GM18867 (cell line): ENCODE results near the gene CCDC15.
"Not testable (repeated sequence)": the region's sequence is repeated elsewhere in the genome, so short reads cannot be mapped to it uniquely, and the experiment has no call there.

Source experiments
- ATAC-seq: cut with Tn5 transposase; IDR thresholded peaks from one replicate; pipeline ENCODE4 v1.9.1; 2021; ENCODE audit warnings: mild to moderate bottlenecking, moderate library complexity; ENCODE audit not compliant: unreplicated experiment

The CCDC15 gene

DNA sequence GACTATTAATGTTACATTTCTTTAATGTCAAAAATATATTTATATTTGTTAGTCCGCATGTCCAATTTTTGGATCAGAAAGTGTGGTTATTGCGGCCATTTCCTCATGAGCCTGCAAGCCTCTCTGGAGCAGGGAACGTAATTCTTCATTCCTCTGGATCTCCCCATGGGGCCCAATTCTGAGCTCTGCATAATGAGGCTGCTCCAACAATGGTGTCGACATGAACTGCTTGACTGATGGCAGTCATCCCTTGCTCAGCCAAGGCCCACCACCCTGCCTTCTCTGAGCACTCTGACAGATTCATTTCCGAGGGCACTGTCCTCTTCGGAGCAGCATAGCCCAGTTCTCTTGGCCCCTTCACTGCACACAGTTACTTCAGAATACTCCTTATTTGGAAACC is 15.0 kb upstream of the CCDC15 start:
- ATAC-seq, result no peak

DNA sequence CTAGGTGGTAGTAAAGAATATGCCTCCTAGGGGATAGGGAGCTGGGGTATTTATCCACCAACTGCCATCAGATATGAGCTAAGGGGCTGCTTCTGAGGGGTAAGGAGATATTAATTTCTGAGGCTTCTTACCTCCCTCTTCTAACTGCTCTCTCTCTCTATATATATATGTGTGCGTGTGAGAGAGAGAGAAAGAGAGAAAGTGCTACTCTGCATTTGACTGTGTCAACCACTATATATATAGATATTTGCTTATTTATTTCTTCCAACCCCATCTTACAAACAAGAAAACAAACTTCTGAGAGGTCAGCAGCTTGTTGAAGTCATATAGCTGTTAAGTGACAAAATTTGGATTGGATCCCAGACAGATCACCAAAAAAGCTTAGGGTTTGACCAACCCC is 12.3 kb upstream of the CCDC15 start:
- no peak for ATAC-seq

DNA sequence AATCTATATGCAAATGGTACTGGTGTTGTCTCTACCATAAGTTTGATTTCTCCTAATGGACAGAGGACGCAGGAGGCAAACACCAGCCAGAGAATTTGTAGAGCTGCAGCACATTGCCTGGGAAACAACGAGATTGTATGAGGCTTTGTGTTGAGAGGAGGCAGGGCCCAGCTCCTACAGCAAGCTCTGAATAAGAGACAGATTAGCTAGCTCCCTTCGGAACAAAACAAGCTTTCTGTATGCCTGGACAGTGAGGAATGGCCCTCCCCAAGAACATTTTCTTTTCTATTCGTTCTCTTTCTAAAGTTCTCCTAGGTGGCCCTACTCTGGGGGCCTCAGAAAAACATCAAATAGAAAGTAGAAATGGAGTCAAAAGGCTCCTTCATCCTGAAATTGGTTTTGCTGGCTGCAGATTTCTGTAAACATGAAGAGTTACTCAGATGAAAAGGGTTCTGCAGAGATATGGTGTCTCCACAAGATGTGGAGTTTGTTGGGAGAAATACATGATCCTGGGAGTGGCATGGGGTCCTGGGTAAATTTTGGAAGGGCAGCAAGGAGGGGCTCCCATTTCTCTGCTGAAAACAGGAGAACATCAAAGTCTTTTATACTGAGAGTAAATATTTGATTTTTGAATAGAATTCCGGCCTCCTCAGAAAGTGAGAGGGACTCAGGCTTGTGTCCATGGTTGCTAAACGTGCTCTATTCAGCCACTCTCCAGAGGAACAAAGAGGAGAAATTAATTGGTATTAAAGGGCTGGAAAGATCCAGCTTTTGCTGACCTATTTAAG is 11.3 kb upstream of the CCDC15 start:
- no peak for ATAC-seq

DNA sequence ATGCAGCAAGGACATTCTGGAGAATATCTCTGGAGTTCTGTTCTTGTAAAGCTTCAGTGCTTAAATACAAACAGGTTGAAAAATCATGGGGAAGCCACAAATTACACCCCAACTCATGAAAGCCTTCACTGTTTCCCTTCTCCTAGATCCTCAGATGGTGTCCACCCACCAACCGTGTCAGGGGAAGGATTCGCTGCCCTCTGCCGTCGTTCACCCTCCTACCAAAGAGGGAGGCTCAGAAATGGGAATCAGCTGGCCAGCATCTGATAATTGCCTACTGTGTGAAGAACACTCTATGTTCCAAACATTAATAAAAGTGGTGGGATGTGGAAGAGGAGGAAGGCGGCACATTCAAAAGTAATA is 10.8 kb upstream of the CCDC15 start:
- no peak for ATAC-seq

DNA sequence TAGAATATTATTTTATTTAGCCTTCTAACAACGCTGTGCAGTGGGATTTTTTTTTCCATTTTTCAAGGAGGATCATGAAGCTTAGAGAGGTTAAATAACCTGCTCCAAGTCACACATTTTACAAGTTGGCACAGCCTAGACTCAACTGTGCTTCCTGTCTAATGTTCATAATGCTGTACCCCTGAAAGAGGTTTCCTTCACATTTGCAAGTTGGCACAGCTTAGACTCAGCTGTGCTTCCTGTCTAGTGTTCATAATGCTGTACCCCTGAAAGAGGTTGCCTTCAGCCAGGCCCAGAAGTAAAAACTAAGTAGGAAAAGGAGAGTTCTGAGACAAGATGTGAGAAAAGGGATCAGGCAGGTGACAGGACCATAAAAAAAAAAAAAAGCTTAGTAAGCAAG is 10.3 kb upstream of the CCDC15 start:
- no peak for ATAC-seq

DNA sequence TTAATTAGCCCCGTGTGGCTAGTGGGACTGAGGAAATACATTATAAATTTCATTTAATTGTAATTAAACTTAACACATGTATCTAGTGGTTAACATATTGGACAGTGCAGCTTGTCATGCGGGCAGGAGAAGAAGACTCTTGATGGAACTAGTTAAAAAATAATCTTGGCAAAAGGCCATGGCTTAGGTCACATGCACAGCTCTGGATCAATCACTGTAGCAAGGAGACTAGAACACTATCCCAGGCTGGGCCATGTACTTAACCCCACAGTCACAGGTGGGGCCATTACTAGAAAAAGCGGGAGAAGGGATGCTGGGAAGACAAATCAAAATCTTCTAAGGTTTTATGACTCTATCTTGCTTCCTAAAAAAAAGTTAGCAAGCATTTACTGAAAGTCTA is 9.4 kb upstream of the CCDC15 start:
- ATAC-seq, result no peak

DNA sequence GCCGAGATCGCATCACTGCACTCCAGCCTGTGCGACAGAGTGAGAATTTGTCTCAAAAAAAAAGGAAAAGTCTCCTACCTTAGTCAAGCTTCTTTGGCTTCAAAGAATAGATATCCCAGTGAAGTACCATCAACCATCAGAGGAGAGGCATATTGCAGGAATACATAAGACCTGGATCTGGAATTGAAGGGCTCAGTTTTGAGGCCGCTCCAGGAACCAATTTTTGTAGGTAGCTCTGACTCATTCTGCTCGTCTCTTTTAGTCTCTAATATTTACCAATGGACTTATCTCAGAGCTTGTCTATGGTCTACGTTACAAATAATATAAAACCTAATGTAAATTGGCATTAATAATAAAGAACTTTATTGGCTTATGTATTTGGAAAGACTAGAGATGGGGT is 8.2 kb upstream of the CCDC15 start:
- ATAC-seq, result no peak

DNA sequence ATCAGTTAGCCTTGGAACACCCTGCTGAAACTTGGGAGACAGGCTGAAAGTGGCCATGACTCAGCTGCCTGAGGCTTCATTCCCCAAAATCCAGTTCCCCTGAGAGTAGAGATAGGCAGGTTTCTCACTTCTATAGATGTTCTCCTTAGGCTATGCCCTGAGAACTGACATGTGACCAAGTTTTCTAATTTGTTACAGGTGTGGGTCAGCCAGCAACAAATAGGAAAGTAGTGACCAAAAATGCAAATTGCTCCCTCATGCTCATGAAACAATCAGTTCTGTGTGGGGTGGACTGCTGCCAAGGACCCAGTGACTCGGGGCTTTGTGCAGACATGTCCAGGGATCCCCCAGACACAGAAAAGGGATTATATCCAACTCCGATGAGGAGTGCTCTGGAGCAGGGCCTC is 7.3 kb upstream of the CCDC15 start:
- ATAC-seq, result no peak

DNA sequence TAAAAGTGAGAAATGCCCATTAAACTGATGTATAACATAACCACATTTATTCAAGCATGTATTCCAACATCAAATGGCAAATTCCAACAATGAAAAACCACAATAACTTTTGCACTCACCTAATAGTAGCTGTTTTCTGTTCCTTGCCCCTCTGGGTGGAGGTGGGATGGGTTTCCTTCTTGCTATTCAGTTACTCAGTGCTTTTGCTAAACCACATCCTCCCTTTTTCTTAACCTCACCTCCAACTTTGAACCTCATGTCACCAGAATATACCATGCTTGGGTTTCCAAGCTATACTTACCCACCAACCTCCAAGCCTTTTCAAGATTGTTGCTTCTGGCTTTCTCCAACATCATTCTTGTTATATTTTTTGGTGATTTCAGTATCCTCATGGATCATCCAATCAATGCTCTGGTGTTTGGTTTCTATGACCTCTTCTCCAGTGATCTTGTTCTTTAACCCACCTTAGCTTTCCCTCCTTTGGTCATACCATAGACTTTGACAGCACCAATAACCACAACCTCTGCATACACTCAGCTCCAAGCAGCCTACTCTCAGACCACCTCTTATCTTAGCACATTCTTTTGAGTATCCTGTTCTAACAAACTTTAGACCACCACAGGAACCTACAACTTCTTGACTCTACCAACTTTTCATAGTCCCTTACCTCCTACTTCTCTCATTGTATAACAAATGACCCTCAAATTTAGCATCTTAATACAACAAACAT is 3.2 kb upstream of the CCDC15 start:
- ATAC-seq, result no peak

DNA sequence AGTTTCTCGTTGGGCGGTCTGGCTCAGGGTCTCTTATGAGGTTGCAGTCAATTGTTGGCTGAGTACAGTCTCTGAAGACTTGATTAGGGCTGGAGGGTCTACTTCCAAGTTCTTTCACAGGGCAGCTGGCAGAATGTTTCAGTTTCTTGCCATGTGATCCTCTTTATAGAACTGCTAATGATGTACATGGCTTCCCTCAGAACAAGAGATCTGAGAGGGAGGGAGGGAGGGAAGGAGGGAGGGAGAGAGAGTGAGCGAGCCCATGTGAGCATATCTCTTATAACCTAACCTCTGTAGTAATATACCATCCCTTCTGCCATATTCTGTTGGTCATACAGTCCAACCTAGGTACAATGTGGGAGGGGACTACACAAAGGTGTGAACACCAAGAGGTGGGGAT is 2.7 kb upstream of the CCDC15 start:
- no peak for ATAC-seq

DNA sequence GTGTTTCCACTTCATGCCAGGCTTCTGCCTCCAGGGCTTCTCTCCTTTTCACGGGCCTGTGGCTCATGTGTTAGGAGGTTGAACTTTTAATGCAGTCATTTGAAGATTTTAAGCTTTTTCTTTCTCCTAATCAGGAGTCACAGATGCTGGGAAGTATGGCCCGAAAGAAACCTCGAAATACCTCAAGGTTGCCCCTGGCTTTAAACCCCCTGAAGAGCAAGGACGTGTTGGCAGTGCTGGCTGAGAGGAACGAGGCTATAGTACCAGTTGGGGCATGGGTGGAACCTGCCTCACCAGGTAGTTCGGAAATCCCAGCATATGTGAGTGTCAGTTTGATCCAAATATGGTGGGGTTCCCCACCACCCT is 571 bp downstream of the CCDC15 start:
- ATAC-seq, result no peak

DNA sequence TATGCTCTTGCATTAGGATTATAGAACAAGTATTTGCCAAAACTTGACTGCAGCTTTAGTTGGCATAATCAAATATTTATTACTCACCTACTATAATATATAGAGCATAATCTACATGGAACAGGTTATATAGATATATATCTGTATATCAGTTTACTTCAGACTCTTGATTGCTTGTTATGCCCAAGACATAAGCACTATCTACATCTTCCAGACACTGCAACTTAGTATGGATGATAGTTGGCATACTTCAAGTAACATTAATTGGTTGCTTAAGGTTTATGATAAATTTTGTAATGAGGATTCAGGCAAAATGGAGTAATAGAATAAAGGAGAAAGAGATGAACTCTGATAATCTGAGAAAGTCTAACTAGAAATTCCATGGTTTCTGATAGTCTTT is 1.0 kb downstream of the CCDC15 start:
- no peak for ATAC-seq

DNA sequence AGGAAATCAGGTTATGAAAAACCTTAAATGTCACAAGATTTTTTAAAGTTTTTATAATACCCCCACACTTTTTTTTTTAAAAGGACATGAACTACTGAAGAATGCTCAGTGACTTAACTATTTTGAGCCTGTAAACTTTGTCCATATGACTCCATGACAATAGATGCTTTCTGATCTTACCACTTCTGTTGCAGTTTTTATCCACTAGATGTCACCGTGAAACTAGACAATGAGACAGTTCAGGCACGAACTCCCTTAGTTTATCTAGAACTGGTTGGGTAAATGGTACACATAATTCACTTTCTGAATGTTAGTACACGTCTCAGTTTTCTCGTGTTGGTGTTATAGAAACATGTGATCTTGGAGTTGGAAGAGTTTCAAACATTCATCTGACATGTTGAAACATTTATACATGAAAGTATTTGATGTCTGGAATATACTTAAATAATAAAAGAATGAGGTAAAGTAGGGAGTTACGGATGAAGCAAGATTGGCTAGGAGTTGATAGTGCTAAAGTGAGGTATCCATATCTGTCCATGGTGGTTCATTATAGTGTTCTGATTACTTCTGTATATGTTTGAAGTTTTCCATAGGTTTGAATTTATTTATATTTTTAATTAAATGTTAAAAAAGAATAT is 8.1 kb downstream of the CCDC15 start:
- peak; percentile 90 for ATAC-seq

DNA sequence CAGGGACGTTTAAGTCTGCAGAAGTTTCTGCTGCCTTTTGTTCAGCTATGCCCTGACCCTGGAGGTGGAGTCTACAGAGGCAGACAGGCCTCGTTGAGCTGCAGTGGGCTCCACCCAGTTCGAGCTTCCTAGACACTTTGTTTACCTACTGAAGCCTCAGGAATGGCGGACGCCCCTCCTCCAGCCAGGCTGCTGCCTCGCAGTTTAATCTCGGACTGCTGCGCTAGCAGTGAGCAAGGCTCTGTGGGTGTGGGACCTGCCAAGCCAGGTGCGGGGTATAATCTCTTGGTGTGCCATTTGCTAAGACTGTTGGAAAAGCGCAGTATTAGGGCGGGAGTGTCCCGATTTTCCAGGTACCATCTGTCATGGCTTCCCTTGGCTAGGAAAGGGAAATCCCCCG is 14.2 kb downstream of the CCDC15 start:
- not testable (repeated sequence) for ATAC-seq

DNA sequence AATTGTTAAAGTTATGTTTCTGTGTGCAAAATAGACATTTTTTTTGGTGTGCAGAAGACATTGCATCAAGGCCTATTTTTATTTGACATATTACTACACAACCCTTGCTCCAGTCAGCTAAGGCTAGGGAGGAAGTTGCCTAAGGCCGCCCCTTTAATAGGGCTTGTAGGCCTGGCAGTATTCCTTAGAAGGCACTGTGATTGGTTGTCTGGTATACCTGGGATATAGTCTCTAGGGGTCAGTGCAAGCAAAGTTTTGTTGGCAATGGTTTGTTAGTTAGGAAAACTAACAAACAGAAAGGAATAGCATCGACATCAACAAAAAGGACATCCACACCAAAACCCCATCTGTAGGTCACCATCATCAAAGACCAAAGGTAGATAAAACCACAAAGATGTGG is 16.9 kb downstream of the CCDC15 start:
- ATAC-seq, result peak; percentile 42

DNA sequence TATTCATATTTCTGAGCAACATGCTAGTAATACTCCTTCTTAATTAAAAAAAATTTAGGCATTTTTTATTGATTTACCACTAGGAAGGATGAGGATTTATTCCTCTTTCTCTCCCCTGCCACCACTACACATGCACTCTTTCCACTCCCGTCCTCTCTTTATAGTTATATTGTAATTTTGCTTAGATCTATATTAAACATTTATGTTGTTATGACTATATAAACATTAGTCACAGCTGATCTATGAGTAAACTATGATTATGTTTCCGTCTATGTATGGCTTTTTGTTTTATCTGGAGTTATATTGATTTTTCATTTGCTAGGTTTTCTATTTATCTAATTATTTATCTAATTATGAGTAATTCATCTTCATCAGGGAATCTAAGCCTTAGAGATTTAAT is 17.8 kb downstream of the CCDC15 start:
- ATAC-seq, result no peak

DNA sequence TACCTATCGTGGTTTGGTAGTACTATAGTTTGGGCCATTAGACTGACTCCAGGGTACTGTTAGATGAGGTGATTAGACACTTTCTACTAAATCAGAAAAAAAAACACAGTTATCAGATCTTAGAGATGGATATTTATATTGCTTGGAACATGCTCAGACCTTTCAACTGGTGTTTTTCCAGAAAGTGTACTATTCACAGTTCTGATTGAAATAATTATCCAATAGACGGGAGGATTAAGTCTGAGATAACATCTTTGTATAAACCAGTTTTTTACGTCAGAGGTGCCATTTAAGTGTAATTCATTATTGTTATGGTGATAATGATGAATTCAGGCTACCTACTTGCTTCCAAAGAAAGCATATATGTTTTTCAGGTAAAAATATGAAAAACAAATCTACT is 22.5 kb downstream of the CCDC15 start:
- no peak for ATAC-seq

DNA sequence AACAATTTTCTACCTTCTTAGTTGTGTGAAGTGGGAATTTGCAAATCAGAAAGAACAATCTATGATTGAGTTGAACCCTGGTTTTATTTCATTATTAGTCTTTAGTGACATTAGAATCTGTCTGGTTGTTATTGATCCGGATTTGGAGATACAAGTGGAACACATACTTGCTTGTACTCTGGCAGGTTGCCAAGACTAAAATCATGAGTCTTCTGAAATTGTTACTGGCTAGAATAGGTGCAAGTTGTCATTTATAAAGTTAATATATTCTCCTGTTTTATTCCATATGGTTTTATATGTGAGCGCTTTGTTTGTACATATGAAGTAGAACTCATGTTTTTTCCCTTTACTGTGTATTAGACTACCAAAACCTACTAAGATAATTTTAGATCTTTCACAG is 23.0 kb downstream of the CCDC15 start:
- ATAC-seq, result no peak

DNA sequence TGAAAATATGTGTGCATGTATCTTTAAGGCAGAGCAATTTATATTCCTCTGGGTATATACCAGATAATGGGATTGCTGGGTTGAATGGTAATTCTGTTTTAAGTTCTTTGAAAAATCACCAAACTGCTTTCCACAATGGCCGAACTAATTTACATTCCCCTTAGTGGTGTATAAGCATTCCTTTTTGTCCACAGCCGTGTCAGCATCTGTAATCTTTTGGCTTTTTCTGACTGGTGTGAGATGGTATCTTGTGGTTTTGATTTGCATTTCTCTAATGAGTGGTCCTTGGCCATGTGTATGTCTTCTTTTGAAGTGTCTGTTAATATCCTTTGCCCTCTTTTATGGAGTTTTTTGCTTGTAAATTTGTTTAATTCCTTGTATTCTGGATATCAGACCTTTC is 24.3 kb downstream of the CCDC15 start:
- ATAC-seq, result no peak

DNA sequence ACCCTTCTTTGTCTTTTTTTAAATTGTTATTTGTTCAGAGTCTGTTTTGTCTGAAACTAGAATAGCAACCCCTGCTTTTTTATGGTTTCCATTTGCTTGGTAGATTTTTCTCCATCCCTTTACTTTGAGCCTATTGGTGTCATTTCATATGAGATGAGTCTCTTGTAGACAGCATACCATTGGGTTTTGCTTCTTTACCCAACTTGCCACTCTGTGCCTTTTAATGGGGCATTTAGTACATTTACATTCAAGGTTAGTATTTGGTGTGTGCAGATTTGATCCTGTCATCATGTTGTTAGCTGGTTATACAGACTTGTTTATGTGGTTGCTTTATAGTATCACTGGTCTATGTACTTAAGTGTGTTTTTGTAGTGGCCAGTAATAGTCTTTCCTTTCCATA is 28.0 kb downstream of the CCDC15 start:
- no peak for ATAC-seq

DNA sequence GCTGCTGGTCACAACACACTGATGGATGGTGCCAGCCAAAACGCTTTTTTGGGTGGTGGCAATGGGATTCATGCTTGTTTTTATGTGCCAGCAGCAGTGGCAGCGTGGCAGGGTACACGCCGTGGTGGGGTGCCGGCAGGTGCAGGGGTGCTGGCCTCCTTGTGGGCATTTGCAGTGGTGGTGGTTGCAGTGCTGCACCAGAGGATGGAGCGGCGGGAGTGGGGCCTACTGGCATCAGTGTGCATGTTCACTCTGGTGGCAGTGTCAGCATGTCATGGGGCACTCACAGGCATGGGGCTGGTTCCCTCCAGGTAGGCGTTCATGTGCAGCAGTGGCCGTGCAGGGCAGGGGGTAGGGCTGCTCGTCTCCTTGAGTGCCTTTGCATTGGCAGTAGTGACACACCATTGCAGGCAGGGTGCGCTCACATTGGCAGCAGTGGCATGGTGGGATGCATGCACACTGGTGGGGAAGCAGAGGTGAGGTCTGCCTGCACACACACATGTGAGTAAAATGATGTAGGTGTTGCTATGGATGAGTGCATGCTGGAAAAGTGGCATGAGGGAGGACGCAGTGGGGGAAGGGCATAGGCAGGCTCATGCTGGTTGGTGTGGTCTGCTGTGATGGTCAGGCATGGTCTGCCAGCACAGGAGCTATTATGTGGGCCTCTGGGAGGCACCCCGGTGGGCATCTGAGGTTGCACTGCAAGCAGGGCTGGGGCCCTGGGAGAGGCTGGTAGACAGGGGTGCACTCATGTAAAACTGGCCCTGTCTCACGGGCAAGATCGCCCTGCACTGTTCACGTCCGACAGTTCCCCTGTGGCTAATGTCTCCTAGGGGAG is 29.9 kb downstream of the CCDC15 start:
- no peak for ATAC-seq

DNA sequence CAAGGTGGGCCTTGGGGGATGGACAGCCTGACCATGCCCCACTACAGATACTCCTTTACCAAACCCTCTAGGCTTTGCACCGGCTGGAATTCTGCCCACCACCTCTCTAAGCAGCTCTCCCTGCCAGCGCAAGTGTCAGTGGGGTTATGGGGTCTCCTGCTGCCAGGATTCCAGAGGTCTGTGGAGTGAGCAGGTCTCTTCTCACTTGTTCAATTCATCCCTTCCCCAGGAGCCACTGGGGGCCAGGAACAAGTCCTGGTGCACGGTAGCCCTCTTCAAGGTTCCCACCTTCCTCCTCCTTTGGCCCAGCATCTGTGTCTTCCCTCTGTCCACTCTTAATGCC is 30.5 kb downstream of the CCDC15 start:
- ATAC-seq, result no peak
